GM12892 (cell line): Measurements from ENCODE around the gene G6PD.

Source experiments
- DNase-seq: peaks from one replicate; pipeline ENCODE4 v3.0.0; 2011; ENCODE audit not compliant: insufficient read length
- FAIRE-seq: peaks from 2 replicates; lab custom pipeline; 2011; peaks lifted over from hg19 to GRCh38; lab: Jason Lieb, UNC
- POLR2A ChIP-seq: IDR thresholded peaks from 2 replicates; pipeline ENCODE4 v1.6.1; 2011; ENCODE audit warnings: low read depth, low read length, control low read depth
- POLR2AphosphoS5 ChIP-seq: IDR thresholded peaks from 2 replicates; pipeline ENCODE4 v1.6.1; 2011; ENCODE audit warnings: low read depth, low read length, control low read depth
- TAF1 ChIP-seq: IDR thresholded peaks from 2 replicates; pipeline ENCODE4 v1.6.1; 2011; ENCODE audit warnings: low read depth, mild to moderate bottlenecking, control low read depth, low read length, borderline replicate concordance

The G6PD gene

DNA sequence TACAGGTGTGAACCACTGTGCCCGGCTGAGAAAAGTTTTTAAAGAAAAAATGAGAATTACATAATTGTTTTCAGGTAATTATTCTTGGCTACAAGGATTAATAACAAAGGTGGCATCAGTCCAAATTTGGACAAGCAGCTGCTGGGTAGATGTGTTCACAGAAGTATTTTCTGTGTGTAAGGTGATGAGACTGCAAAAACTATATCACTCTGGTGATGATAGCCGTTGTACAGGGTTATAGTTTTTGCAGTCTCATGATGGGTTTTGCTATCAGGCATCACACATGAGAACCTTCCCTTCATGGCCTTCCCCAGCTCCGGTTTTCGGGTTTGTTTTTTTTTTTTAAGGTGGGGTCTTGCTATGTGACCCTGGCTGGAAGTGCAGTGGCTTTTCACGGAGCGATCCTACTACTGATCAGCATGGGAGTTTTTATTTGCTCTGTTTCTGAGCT is 51.1 kb downstream of the G6PD start:
- FAIRE-seq = no peak
- DNase-seq = no peak
- TF ChIP-seq POLR2A = no peak
- no peak for TF ChIP-seq TAF1
- TF ChIP-seq POLR2AphosphoS5 = no peak

DNA sequence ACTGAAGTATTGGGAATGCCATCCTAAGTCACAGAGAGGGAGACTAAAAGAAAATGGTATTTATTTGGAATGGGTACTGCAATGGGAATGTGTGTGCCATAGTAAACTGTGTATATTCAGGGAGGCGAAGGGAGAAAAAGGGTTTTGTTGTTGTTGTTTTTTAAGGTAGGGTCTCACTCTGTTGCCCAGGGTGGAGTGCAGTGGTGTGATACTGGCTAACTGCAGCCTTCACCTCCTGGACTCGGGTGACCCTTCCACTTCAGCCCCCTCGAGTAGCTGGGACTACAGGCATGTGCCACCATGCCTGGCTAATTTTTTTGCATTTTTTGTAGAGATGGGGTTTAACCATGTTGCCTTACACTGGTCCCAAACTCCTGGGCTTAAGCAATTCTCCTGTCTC is 51.9 kb downstream of the G6PD start:
- DNase-seq (no peak), FAIRE-seq (no peak)
- no peak for TF ChIP-seq POLR2A
- TF ChIP-seq POLR2AphosphoS5 = no peak
- no peak for TF ChIP-seq TAF1

DNA sequence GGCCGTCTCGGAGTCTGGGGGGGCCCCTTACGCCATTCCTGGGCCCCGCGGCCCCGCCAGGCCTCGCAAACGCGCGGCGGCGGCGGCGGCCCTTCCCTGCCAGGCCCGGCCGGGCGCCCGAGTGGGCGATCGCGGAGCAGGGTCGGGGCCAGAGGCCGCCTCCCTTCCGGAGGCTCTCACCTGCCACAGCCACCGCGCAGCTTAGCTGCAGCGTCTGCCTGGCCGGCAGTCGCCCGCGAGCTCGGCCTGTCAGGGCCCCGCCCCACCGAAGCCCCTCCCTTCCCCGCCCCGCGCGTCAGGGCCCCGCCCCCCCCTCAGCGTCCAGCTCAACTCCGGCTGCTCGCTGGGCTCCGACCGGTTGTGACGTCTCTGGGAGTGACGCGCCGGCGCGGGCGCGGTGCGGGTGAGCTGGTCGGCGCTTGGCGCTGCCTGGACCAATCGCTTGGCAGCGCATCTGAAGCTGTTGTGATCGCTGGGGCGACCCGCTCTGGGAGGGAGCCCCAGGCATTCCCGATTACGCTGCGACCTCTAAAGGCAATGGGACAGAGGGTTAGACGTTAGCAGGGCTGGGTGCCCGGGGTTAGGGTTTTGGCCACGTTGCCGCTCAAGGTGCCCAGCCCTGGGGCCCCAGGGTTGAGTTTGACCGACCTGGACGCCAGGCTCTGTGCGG is 56.1 kb downstream of the G6PD start, which contains the start of gene SLC10A3:
Gene SLC10A3, minus strand, starts transcription at position 216 of the 670 bp plus-strand sequence. CDS start 1,689 bp downstream, outside the sequence.
- TF ChIP-seq POLR2A (peak; percentile 89), POLR2AphosphoS5 (peak; percentile 65; the same call in 1 of the 2 replicates), TAF1 (peak; percentile 87)
- FAIRE-seq = peak; percentile 87
- peak; percentile 85 for DNase-seq

GRCh38 chrX:154490021-154490413 is 56.6 kb downstream of the G6PD start:
- FAIRE-seq = no peak
- DNase-seq = no peak
- no peak for TF ChIP-seq TAF1
- TF ChIP-seq POLR2AphosphoS5 = no peak
- no peak for TF ChIP-seq POLR2A

- TF ChIP-seq TAF1 = no peak
- no peak for TF ChIP-seq POLR2A
- no peak for TF ChIP-seq POLR2AphosphoS5
- FAIRE-seq (no peak), DNase-seq (no peak)
Observed at GRCh38 chrX:154489182-154489581, 57.5 kb downstream of the G6PD start.

GRCh38 chrX:154488336-154489075 is 58.1 kb downstream of the G6PD start:
- no peak for DNase-seq
- TF ChIP-seq TAF1 (no peak), POLR2AphosphoS5 (no peak), POLR2A (no peak)
- FAIRE-seq = no peak

- no peak for FAIRE-seq
- TF ChIP-seq TAF1 (no peak), POLR2A (no peak)
- DNase-seq = no peak
Observed at GRCh38 chrX:154487518-154488290, 58.9 kb downstream of the G6PD start.

GRCh38 chrX:154486396-154487207 is 60.0 kb downstream of the G6PD start, which contains the start of gene UBL4A:
Gene UBL4A (minus strand): TSS chrX:154486615. CDS start chrX:154486584, 31 bp downstream.
- DNase-seq (peak; percentile 67), FAIRE-seq (peak; percentile 76)
- TF ChIP-seq TAF1 (no peak), POLR2AphosphoS5 (no peak), POLR2A (no peak)

GRCh38 chrX:154486052-154486395 is 60.6 kb downstream of the G6PD start:
- DNase-seq (no peak), FAIRE-seq (peak; percentile 48)
- TF ChIP-seq TAF1 (no peak), POLR2A (no peak)

- FAIRE-seq = no peak
- no peak for TF ChIP-seq POLR2AphosphoS5
- no peak for TF ChIP-seq POLR2A
- no peak for TF ChIP-seq TAF1
- no peak for DNase-seq
Observed at GRCh38 chrX:154485150-154486051, 61.2 kb downstream of the G6PD start.
